HG02798 (cell line): ENCODE measurements around the gene GALK1.

Experiments used
- ATAC-seq: cut with Tn5 transposase; IDR thresholded peaks from one replicate; pipeline ENCODE4 v1.9.1; 2021; ENCODE audit warnings: mild to moderate bottlenecking; ENCODE audit not compliant: unreplicated experiment, poor library complexity

The GALK1 gene

GRCh38 chr17:75733471-75733870 lies 31.5 kb downstream of the GALK1 start:
- no peak for ATAC-seq

- ATAC-seq: no peak
These were observed 33.1 kb downstream of the GALK1 start for GRCh38 chr17:75731716-75732498.

- ATAC-seq: no peak
These were observed 33.8 kb downstream of the GALK1 start for GRCh38 chr17:75731086-75731715.

- ATAC-seq: no peak
These were observed 34.9 kb downstream of the GALK1 start for GRCh38 chr17:75730065-75730464.

- no peak for ATAC-seq
These were observed 35.6 kb downstream of the GALK1 start for GRCh38 chr17:75729351-75729750.

- no peak for ATAC-seq
These were observed 37.6 kb downstream of the GALK1 start for GRCh38 chr17:75727391-75727790.

- no peak for ATAC-seq
These were observed 39.5 kb downstream of the GALK1 start for GRCh38 chr17:75725504-75725903.

GRCh38 chr17:75724016-75725003 lies 40.7 kb downstream of the GALK1 start:
- ATAC-seq: no peak

- no peak for ATAC-seq
These were observed 41.6 kb downstream of the GALK1 start for GRCh38 chr17:75723171-75723930.

- ATAC-seq: no peak
These were observed 42.4 kb downstream of the GALK1 start for GRCh38 chr17:75722542-75723095.

GRCh38 chr17:75722076-75722475 lies 42.9 kb downstream of the GALK1 start:
- ATAC-seq: no peak

GRCh38 chr17:75721463-75722011 lies 43.5 kb downstream of the GALK1 start:
- ATAC-seq: no peak

- ATAC-seq: no peak
These were observed 44.1 kb downstream of the GALK1 start, which contains the start of gene ITGB4 for GRCh38 chr17:75720656-75721462. Gene ITGB4 (plus strand): TSS chr17:75721459. CDS start chr17:75724704, 3,245 bp downstream.

GRCh38 chr17:75719732-75720131 lies 45.3 kb downstream of the GALK1 start:
- no peak for ATAC-seq

GRCh38 chr17:75712446-75712845 lies 52.5 kb downstream of the GALK1 start:
- ATAC-seq: no peak
